HTERT RPE-1 (cell line): Measurements from ENCODE around the gene TRIM24.
"Not testable (repeated sequence)": the region's sequence is repeated elsewhere in the genome, so short reads cannot be mapped to it uniquely, and the experiment has no call there.

Experiments used
- in situ Hi-C: fragments of 300-500 bp; cut with MboI; formaldehyde crosslinking; loops from 4 replicates; pipeline ENCODE4 v1.14.3; 2020; ENCODE audit warnings: low sequenced_read_pairs

TRIM24 gene

GRCh38 chr7:138459413-138460175 lies 465 bp upstream of the TRIM24 start:
- in situ Hi-C loops: no loop called here

GRCh38 chr7:138460649-138461607 lies 869 bp downstream of the TRIM24 start:
- in situ Hi-C loops: no loop called here

- in situ Hi-C loops: not testable (repeated sequence)
These were observed 3.2 kb downstream of the TRIM24 start for GRCh38 chr7:138463291-138463618.

GRCh38 chr7:138465046-138465445 lies 5.0 kb downstream of the TRIM24 start:
- in situ Hi-C loops: no loop called here

GRCh38 chr7:138466069-138466756 lies 6.2 kb downstream of the TRIM24 start:
- in situ Hi-C loops: not testable (repeated sequence)

GRCh38 chr7:138468244-138469123 lies 8.4 kb downstream of the TRIM24 start:
- in situ Hi-C loops: no loop called here

GRCh38 chr7:138470391-138471157 lies 10.5 kb downstream of the TRIM24 start:
- in situ Hi-C loops: no loop called here

GRCh38 chr7:138472292-138473079 lies 12.4 kb downstream of the TRIM24 start:
- in situ Hi-C loops: no loop called here

GRCh38 chr7:138475377-138475776 lies 15.3 kb downstream of the TRIM24 start:
- in situ Hi-C loops: no loop called here

GRCh38 chr7:138477081-138477578 lies 17.1 kb downstream of the TRIM24 start:
- in situ Hi-C loops: no loop called here

- in situ Hi-C loops: no loop called here
These were observed 17.5 kb downstream of the TRIM24 start for GRCh38 chr7:138477581-138477980.

- in situ Hi-C loops: no loop called here
These were observed 18.4 kb downstream of the TRIM24 start for GRCh38 chr7:138478499-138478908.

GRCh38 chr7:138480527-138480926 lies 20.5 kb downstream of the TRIM24 start:
- in situ Hi-C loops: no loop called here

- in situ Hi-C loops: no loop called here
These were observed 21.7 kb downstream of the TRIM24 start for GRCh38 chr7:138481447-138482380.

- in situ Hi-C loops: no loop called here
These were observed 23.5 kb downstream of the TRIM24 start for GRCh38 chr7:138483531-138483930.

GRCh38 chr7:138485508-138485907 lies 25.4 kb downstream of the TRIM24 start:
- in situ Hi-C loops: not testable (repeated sequence)

GRCh38 chr7:138489139-138489538 lies 29.1 kb downstream of the TRIM24 start:
- in situ Hi-C loops: not testable (repeated sequence)
